ENCODE data around the gene P4HB.

P4HB gene

DNA sequence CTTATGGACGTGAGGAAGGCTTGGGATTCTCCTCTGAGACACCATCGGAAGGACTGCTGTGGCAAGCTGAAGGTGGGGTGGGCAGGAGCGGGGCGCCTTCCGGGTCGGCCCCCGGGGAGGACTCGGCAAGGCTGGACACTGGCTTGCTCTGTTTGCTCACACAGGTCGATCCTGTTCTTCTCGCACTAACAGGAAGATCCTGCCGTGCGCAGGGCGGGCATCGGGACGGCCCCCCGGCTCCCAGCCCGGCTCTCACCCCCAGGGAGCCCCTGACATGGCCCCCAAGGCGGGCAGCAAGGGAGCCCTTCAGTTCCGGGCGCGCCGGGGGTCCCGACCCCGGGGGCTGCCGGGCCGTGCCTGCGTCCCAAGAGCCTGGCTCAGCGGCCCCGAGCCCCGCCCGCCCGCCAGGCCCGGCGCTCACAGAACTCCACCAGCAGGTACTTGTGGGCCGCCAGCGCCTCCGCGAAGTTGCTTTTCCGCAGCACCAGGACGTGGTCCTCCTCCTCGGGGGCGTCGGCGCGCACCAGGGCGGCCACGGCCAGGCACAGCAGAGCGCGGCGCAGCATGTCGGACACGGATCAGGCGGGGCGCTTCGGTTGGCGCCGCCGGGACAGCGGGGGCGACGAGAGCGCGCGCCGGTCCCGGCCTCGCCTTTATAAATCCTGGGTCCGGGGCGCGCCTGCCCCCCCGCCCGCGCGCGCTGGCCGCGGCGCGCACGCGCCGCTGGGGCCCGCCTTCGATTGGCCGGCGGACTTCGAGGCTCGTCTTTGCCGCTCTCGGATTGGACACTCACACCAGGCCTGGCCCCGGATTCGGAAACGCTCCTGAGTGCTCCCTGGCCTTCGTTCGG lies at the start of gene P4HB:
TSS of gene P4HB (minus strand) at position 630 of the 850 bp plus-strand sequence. CDS start at position 566, 64 bp downstream.
- no peak for DNase-seq

DNA sequence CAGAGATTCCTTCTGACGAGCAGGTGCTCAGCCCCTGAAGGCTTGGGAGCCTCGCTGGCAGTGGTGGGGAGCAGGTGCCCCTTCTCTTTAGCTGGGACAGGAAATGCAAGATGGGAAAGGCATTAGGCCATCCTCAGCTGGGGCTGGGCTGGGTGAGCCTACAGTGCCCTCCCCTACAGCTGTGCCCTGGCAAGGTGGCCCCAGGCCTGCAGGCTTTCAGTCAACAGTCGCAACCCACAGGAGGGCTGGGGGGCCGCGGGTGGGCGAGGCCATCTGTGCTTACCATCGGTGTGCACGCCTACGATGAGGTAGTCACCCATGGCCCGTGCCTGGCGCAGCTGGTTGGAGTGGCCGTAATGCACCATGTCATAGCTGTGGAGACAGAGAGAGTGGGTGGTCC lies 48.9 kb upstream of the P4HB start:
- DNase-seq, result no peak

DNA sequence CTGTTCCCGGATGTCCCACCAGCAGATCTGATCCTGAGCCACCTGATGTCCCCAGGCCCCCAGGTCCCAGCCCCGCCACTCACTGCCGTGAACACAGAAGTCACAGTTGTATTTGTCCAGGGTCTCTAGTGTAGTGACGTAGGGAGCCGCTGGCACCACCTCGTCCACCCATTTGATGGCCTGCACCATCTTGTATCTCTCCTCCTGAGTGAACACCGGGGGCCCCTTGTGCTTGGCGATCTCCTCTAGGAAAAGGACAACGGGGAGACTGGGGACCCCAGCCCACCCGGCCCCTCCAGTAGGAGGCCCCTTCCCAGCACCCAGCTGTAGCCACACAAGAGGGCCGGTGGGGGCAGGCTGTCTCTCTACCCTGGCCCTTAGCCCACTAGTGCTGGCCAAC lies 48.5 kb upstream of the P4HB start:
- DNase-seq, result no peak

DNA sequence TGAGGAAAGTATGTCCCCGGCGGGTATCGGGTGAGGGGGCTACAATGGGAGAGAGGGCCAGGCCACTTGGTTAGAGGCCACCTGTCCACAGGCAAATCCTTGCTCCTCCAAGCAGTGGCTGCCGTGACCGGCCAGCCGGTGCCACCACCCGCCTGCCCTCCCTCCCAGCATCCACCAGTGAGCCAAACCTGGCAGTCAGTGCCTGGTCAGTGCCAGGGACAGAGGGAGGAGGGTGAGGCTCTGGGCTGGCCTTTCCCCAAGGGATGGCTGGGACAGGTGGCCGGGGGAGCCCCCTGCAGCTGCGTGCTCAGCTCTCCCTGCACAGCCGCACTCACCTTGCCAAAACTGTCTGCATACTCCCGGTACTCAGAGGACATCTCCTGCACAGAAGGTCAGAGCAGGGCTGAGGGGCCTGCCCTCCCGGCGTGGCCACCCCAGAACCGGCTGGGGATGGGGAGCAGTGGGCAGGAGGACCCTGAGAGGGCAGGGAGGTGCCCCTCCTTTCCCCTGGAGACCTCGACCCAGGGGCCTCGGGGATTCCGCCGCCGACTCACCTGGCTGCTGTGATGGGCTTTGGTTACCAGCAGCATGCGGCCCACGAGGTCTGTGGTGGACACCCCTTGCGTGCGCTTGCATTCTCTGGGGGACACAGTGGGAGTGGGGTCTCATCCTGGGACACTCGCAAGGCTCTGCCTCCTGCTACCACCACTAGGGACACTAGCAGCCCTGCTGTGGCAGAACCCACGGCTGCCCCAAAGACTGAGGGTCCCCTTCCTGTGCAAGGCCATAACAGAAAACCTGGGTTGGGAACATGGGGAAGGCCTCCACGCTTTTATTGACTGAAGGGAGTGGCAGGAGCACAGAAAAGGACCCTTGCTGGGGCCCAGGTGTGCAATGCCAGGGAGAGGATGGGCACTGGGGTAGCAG lies 47.1 kb upstream of the P4HB start:
- DNase-seq, result no peak

DNA sequence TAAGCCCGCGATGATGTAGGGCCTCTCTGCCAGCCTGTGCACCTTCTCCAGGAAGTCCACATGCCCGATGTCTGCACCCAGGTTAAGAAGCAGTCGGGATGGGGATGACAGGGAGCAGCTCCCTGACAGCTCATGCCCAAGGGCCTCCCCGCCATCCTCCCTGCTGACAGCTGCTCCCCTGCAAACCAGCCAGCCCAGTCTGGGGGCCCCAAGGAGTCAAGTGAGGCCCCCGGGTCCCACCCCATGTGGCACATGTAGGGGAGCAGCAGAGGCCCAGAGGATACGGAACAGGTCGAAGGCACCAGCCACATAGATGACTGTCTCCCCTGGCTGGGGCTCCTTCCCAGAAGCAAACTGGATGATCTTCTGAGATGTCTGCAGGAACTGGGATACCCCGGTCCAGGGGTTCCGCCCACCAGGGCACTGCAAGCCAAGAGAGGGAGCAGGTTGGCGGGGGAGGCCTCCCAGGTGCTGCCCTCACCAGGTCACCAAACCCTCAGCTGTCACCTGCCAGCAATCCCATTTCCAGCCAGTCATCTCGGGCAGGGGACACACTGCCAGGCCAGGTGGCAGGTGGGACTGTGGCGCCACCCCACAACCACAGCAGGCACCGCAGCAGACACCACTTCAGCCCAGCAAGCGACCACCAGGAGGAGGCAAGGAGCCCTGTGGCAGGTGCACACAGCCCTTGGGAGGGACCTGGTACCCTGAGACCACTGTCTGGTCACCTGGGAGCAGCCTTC lies 46.3 kb upstream of the P4HB start:
- DNase-seq, result no peak

DNA sequence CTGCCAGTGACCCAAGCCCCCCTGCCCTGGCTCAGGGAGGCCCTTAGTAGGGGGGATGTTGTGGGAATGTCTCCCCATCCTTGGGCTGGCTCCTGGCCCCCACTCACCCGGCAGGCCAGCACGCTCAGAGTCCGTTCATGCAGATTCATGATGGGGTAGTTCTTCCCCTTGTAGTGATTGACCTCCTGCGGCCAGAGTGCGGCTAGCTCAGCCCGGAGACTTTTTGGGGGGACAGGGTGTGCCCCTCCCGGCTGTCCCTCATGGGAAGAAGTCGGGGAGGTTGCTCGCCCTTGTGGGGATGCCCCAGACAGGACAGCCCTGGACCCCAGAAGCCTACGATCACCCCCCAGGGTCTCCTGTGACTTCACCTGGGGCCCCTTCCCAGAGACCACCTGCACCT lies 45.7 kb upstream of the P4HB start:
- DNase-seq, result no peak

DNA sequence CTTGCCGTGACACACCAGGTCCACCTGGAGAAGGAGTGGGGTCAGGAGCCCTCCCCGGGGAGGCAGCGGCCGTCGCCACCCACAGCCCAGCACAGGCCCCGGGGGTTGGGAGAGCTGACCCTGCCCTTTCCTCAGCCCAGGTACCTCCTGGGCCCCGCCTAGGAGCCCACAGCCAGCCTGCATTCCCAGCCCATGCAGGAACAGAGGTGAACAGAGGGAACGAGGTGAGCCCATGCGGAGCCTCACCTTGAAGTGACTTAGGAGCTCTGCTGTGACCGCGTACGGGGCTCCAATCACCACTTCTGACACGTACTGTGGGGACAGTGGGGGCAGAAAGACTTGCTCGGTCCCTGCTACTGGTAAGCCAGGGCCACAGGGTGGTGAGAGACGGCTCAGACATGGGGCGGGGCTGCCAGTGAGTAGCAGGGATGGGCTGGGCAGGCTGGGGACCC lies 45.1 kb upstream of the P4HB start:
- no peak for DNase-seq

DNA sequence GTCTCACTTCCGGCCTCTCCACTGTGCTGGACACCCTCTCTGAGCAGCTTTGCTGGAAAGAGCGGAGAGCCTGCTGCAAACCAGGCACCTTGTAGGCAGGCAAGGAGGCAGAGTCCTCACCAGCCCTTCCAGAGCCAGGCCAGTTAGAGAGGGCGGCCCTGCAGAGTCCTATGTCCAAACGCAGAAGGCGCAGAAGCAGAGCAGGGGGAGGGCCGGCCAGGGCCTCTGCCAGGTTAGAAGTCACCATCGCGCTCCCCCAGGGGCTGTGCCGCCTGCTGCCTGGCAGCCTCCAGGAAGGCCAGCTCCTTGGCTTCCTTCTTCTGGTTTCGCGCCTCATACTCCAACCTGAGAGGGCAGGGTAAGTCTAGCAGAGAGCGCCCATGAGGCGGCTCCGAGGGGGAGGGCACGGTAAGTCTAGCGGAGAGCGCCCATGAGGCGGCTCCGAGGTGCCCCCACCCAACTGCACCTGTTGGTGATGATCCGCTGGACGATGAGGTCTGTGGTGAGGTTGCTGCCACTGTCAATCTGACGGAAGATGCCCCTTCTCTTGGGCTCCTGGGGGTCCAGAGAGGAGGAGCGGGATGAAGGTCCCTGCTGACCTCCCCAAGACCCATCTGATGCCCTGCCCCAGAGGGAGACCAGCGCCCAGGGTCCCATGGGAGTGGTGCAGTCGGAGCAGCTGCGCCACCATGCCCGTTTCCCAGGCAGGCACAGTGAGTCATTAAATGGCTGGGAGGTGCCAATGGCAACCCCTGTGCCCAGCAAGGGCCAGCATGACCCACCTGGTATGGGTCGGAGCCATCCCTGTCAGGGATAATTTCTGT lies 44.5 kb upstream of the P4HB start:
- no peak for DNase-seq

DNA sequence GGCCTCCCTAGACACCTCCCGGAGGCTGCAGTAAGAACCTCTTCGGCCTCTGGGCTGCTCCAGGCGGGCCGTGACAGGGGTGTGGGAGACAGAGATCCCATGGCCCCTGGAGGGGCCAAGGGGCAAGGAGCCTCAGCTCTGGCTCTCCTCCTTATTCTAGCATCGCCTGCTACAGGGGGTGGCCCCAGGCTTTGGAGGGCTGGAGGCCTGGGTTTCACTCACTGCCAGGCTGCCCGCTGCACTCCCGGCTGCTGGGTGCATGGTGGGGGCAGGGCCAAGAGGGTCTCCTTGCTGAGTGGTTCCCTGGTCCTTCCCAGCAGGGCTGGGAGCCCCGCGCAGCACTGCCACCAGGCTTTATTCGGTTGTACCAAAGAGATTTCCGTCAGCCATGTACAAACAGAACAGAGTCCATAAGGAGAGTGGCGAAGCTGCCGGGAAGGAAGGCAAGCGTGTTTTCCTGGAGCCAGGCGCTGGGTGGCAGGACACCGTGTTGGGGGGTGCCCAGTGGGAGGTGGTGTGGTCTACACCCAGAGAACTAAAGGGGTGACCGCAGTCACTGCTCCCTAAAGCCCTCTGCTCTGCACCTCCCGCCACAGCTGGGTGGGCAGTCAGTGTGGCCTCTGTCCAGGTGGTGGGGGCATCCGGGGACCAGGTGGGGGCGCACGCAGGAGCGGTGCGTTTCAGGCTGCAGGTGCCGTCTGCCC lies 43.7 kb upstream of the P4HB start:
- DNase-seq, result no peak

DNA sequence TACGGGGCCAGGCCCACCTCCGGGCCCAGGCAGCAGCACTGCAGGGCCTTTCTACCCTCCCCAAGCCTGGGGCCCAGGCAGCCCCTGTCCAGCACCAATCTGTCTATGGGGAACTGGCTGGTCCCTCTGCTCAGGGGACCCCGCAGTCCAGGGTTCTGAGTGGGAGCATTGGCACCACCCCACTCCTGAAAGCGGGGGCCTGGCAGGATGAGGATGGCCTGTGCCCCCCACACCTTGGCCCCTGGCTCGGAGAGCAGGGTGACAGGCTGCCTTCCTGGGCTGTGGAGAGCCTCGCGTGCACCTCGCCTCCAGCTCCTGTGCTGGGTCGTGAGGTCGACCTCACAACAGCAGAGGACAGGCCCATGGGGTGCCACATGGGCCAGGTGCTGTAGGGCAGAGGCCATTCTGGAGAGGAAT lies 43.1 kb upstream of the P4HB start:
- no peak for DNase-seq

DNA sequence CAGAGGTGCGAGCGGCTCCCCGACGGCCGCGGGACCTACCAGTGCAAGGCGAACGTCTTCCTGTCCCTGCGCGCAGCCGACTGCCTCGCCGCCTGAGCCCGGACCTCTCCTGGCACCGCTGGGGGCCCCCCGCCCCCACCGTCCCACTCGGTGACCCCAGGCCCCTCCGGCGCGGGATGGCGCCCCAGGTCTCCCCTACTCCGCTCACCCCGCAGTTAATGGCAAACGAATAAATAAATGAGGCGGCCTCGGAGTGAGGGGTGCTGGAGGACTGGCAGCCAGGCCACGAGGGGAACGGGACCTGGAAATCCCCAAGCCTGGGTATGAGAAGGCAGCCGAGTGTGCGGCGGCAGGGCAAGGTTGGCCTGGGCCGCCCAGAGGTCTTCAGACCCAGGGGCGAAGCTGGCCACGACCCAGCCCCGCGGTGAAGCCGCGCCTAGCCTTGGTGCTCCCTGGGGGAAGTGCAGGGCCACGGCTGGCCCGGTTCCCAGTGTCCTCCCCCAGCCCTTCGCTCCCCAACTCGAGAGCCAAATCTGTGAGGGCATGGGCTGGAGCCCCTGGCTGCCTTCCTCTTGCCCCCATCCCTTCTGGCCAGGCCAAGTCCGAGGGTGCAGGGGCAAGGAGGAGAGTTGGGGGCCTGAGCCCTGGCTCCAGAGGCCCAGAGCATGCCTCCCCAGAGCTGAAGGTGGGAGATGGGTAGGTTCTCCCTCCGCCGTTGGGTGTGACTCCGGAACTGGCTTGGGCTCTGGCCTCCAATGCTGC lies 42.5 kb upstream of the P4HB start:
- DNase-seq, result no peak

DNA sequence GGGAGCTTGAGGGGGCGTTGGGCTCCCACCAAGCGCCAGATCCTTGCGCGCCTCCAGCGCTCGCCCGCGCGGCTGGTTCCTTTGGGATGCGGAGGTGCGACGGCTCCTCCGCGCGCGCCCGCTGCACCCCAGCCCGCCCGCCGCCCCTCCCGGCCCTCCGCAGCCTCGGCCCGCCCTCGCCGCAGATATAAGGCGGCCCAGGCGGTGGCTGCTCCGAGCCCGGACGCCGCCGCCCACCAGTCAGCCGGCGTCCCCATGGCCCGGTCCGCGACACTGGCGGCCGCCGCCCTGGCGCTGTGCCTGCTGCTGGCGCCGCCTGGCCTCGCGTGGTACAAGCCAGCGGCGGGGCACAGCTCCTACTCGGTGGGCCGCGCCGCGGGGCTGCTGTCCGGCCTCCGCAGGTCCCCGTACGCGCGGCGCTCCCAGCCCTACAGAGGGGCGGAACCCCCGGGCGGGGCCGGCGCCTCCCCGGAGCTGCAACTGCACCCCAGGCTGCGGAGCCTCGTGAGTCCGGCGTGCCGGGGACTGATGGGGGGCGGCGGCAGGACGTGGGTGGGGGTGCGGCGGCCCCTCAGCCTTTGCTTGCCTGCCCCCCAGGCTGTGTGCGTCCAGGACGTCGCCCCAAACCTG lies 41.8 kb upstream of the P4HB start, which contains the start of gene NPB:
TSS of gene NPB (plus strand) at position 216 of the 630 bp plus-strand sequence. CDS start at position 256, 40 bp downstream.
- DNase-seq, result no peak

DNA sequence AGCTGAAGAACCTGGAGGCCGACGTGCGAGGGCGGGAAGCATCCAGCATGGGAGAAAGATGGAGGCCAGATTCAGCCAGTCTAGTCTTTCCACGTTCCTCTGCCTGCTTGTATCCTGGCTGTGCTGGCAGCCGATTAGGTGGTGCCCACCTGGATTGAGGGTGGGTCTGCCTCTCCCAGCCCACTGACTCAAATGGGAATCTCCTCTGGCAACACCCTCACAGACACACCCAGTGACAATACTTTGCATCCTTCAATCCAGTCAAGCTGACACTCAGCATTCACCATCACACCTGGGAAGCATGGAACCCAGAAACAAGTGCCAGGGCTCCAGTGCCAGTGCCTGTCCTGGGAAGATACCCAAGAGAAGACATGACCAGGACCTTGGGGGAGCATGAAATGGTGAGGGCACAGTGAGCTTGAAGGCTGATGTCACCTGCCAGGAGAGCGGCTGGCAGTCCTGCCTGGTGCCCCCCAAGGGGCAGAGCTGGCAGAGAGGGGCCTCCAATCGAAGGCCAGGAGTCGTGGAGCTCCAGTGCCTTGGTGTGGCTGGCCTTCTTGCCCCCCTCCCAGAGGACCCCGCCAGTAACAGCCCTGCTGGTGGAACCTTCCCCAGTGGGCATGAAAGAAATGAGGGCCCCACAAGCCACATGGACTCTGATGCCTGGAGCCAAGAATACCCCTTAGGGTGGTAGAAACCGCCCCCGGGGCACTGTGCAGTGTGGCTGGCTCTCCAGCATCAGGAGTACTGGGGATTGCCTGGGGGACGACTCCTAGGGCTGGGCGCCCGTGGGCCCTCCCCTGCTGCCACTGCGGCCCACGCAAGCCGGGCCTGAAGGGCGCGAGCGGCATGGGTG lies 41.1 kb upstream of the P4HB start:
- DNase-seq, result no peak

DNA sequence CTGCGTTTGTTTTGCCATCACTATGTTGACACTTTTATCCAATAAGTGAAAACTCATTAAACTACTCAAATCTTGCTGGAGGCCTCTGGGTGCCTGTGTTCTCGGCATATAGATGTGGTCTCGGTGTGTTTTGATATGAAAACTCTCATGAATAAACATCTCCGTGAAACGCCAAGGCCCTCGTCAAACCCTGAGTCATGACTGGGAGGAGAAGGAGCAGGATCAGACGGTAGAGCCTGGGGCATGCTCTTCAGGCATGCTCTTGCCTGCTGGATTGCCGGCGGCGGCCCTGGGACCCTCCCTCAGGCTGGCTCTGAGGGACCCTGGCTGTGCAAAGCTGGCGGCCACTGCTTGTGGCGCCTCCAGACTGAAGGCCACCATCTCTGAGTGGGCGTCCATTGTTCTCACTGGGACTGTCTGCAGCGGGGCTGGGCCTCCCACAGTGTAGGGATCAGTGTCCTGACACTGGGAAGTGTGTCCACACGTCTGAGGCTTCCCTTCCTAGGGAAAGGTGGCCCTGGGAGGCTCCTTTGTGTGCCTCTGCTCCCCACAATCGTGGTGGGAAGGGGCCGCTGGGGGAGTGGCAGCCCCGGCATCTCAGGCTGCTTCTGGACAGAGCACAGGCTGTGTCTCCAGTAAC lies 40.0 kb upstream of the P4HB start:
- no peak for DNase-seq

DNA sequence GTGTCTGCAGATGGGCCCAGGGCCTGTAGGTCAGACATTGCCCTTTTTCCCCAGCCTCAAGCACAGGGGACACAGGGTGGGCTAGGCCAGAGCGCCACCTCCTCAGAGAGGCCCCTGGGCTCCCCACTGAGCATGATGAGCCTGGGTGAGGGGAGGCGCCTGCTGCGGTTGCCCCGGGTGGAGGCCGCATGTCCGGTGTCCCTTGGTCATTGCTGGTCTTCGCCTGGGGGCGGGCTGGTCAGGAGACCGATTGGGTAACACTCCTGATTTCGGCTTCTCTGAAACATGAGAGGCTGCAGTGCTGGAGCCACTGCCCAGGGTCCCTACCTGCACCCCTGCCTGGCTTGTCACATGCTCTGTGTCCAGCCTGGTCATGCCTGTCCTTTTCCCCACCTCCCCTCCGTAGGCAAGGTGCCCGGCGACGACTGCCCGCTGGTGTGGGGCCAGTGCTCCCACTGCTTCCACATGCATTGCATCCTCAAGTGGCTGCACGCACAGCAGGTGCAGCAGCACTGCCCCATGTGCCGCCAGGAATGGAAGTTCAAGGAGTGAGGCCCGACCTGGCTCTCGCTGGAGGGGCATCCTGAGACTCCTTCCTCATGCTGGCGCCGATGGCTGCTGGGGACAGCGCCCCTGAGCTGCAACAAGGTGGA lies 39.3 kb upstream of the P4HB start:
- DNase-seq, result no peak

DNA sequence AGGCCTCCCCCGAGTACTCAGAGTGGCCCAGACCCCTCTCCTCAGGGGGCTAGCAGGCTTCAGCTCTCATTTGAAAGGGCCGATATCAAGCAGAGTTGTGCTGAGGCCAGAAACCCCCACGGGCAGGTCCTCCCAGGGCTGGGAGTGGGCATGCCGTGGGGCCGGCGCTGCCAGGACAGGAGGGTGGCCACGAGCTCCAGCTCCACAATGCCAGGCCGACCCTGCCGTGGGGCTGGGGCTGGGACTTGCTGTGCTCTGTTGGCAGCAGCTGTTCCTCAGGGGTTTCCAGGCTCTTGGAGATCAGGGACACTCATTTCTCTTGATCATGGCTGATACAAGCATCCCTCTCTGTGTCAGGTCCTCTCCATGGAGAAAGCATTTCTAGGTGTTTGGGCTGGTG lies 38.5 kb upstream of the P4HB start:
- DNase-seq, result no peak

DNA sequence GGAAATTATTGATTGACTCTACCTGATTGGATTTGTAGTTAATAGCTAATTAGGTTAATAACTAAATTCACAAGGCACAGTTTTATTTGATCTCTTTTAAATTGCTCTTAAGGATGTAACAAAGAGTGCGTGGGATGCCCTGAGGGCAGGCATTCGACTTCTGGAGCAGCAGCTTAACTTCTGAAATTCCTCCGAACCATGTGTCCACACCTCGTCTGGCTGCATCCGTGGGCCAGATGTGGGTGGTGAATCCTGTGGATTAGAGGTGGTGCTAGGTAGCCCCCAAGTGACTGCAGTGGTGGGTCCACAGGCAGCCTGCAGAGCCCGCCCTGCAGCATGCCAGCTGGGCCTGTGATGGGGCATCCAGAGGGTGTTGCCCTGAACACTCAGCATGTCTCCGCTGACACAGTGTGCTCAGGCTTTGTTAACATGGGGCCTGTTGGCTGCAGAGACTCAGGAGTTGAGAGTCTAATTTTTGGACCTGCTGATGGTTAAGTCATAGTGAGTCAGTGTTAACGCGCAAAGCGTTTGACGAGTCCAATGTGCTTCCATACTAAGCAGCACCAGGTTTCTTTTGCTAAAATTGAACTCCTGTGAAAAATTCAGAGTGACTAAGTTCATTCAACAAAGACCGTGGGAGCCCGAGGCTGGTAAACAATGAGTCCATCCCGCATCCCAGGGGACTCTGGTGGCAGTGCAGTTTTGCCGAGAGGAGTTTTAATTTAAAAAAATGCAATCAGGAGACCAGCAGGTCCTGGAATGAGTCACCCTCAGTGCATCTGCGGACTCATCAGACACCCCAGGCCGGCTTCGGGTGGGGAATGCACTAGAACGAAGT lies 37.9 kb upstream of the P4HB start:
- DNase-seq, result no peak

Data from activated naive CD4-positive, alpha-beta T cell treated with Interleukin-2 at 50 U/mL for 16 hours (primary cell).